Measurements from ENCODE around the gene ZNF629. TPM values are rescaled to one million over a fixed set of nuclear protein-coding genes. Genes with fewer than 3 reads are reported as not detected.
A peak's percentile ranks its signal among the peaks of the same experiment; 100 is the strongest.

ZNF629 gene
- total RNA-seq, 1 donor from 2014 or later = 35.5 TPM

DNA sequence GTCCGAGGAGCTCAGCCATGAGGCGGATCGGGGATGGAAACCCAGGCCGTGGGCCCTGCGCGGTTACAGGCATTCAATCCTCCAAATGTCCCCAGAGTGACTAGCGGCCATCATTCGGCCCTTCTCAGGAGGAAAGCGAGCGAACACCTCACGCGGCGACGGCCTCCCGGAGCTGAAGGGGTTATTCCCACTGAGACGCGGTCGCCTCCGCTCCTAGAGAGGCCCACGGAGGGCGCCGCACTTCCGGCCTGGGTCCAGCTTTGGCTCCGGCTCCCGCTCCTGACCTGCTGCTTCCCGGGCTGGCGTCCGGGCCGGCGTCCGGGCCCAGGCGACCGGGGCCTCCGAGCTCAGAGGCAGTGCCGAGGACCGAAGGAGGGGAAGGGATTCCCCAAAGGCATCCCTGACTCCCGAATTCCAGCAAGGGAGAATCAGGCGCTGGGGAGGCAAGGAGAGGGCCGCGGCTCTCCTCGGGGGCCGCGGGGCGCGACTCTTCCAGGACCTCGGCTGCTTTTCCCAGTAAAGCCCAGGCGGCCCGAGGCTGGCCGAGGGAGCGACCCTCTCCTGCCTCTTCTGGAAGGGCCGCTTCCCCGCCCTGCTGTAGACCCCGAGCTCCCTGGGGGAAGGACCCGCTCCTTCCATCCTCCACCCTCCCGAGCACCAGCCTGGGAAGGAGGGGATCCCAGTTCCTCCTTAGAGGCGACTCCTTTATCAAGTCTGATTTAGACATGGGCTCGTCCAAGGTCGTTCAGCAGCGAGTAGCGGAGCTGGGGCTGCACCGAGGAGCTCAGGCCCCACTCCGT, 18.6 kb upstream of the ZNF629 start:
- Mint-ChIP-seq H3K4me1 (ENCODE audit: unreplicated experiment) (peaks cover 14% of the 10 kb centered on the region), H3K27ac (peak overlapping the region; percentile 96), H3K4me3 (peak overlapping the region; percentile 93), H3K27me3 (no peaks in the 10 kb centered on the region), H3K36me3 (no peaks in the 10 kb centered on the region), H3K9me3 (no peaks in the 10 kb centered on the region)
- DNase-seq (ENCODE audit: extremely low spot score, unreplicated experiment) = peak; percentile 84
- TF ChIP-seq, protein P1, sequence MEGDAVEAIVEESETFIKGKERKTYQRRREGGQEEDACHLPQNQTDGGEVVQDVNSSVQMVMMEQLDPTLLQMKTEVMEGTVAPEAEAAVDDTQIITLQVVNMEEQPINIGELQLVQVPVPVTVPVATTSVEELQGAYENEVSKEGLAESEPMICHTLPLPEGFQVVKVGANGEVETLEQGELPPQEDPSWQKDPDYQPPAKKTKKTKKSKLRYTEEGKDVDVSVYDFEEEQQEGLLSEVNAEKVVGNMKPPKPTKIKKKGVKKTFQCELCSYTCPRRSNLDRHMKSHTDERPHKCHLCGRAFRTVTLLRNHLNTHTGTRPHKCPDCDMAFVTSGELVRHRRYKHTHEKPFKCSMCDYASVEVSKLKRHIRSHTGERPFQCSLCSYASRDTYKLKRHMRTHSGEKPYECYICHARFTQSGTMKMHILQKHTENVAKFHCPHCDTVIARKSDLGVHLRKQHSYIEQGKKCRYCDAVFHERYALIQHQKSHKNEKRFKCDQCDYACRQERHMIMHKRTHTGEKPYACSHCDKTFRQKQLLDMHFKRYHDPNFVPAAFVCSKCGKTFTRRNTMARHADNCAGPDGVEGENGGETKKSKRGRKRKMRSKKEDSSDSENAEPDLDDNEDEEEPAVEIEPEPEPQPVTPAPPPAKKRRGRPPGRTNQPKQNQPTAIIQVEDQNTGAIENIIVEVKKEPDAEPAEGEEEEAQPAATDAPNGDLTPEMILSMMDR (conservative IDR thresholded peaks at IDR 0.05) = no peak

DNA sequence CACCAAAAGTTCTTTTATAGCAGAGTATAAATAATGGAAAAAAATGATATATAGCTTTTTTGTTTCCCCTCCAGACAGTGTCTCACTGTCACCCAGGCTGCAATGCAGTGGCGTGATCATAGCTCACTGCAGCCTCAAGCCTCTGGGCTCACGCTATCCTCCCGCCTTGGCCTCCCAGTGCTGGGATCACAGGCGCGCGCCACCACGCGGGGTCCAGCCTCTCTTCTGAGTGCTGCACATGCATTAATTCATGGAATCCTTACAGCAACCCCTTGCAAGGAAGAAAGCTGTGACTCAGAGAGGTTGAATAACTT, 18.0 kb upstream of the ZNF629 start:
- TF ChIP-seq, protein P1 (conservative IDR thresholded peaks at IDR 0.05) = no peak
- Mint-ChIP-seq H3K4me3 (peak overlapping the region; percentile 93), H3K36me3 (no peaks in the 10 kb centered on the region), H3K27ac (peak overlapping the region; percentile 87), H3K9me3 (no peaks in the 10 kb centered on the region), H3K4me1 (ENCODE audit: unreplicated experiment) (peaks cover 14% of the 10 kb centered on the region), H3K27me3 (no peaks in the 10 kb centered on the region)
- no peak for DNase-seq (ENCODE audit: extremely low spot score, unreplicated experiment)

DNA sequence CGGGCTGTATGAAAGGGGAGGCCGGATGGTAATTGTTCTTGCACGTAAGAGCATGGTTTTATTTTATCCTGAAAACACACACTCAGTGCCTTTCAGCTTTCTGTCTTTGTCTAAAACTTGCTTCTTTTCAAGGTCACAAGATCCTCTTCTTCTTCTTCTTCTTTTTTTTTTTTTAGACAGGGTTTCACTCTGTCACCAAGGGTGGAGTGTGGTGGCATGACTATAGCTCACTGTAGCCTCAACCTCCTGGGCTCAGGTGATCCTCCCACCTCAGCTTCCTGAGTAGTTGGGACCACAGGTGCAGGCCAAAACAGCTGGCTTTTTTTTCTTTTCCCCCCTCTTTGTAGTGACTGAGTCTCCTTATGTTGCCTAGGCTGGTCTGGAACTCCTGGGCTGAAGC, 15.9 kb upstream of the ZNF629 start:
- TF ChIP-seq, protein P1 (conservative IDR thresholded peaks at IDR 0.05) = no peak
- no peak for DNase-seq (ENCODE audit: extremely low spot score, unreplicated experiment)
- Mint-ChIP-seq H3K4me3 (peak overlapping the region; percentile 5), H3K4me1 (ENCODE audit: unreplicated experiment) (peaks cover 11% of the 10 kb centered on the region), H3K36me3 (no peaks in the 10 kb centered on the region), H3K27ac (no peak overlapping the region), H3K27me3 (no peaks in the 10 kb centered on the region), H3K9me3 (no peaks in the 10 kb centered on the region)

DNA sequence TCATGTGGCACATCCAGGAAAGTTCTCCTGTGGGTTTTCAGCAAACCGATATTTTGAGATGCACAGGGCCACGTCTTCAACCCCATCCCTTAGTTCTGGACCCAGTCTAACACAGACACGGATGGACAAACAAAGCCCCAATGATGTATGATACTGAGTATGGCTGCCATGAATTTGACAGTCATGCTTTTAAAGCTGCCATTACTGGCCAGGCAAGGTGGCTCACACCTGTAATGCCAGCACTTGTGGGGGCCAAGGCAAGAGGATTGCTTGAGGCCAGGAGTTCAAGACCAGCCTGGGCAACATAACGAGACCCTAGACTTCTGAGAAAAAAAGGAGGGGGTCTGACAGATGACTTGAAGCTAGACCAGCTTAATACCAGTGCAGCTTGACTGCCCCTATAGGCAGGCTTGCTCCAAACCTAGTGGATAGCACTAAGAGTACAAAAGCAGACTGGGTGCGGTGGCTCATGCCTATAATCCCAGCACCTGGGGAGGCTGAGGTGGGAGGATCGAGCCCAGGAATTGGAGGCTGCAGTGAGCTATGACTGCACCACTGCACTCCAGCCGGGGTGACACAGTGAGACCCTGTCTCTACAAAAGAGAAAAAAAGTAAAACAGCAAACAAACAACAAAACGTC, 10.8 kb upstream of the ZNF629 start:
- no peaks in the 10 kb centered on the region for H3K36me3 Mint-ChIP-seq
- H3K4me1 Mint-ChIP-seq (ENCODE audit: unreplicated experiment) = no peaks in the 10 kb centered on the region
- TF ChIP-seq, protein P1 (conservative IDR thresholded peaks at IDR 0.05) = peak; percentile 21
- no peaks in the 10 kb centered on the region for H3K27me3 Mint-ChIP-seq
- DNase-seq (ENCODE audit: extremely low spot score, unreplicated experiment) = no peak
- H3K9me3 Mint-ChIP-seq = no peaks in the 10 kb centered on the region
- no peak overlapping the region for H3K4me3 Mint-ChIP-seq
- H3K27ac Mint-ChIP-seq = no peak overlapping the region

DNA sequence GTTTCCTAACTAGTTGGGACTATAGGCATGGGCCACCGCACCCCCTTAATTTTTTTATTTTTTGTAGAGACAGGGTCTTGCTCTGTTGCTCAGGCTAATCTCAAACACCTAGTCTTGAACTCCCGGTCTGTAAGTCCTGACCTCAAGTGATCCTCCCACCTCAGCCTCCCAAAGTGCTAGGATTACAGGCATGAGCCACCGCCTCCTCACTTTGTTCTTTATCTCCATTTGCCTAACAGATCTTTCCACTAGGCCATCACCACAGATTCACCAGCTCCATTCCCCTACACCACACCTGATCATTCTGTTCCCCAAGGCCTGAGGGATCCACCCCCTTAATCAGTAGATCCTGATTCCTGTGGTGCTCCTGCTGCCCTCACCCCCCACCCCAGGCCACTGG, 7.6 kb upstream of the ZNF629 start:
- no peak for DNase-seq (ENCODE audit: extremely low spot score, unreplicated experiment)
- Mint-ChIP-seq H3K27ac (no peak overlapping the region), H3K9me3 (no peaks in the 10 kb centered on the region), H3K36me3 (no peaks in the 10 kb centered on the region), H3K4me1 (ENCODE audit: unreplicated experiment) (no peaks in the 10 kb centered on the region), H3K4me3 (no peak overlapping the region), H3K27me3 (no peaks in the 10 kb centered on the region)
- TF ChIP-seq, protein P1 (conservative IDR thresholded peaks at IDR 0.05) = no peak

Measured in type B pancreatic cell (in vitro differentiated cells).